ENCODE data around the gene ALKBH1. TPM values are rescaled to one million over a fixed set of nuclear protein-coding genes. Genes with fewer than 3 reads are reported as not detected.
"Not testable (repeated sequence)": the region's sequence is repeated elsewhere in the genome, so short reads cannot be mapped to it uniquely, and the experiment has no call there.

The ALKBH1 gene
- total RNA-seq, 1 donor from 2014 or later: 14.1 TPM

DNA sequence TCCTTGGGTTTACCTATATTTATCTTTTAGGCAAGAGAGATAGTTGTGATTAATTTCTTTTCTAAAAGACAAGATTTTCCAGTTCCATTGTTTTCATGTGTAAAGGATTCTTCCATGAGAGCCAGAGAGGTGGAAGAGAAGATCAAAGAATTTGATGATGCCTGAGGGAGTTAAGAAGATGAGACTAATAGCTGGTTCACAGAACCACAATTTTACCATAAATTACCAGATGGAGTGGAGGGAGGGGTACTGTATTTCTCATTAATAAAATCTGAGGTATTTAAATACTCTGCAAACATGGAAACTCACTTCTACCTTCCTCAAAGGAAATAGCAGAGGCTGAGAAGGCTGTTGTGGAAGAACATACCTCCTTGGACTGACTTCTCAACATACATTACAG is 34.6 kb downstream of the ALKBH1 start:
- H3K4me3 ChIP-seq: no peak overlapping the region
- TF ChIP-seq, protein P1, sequence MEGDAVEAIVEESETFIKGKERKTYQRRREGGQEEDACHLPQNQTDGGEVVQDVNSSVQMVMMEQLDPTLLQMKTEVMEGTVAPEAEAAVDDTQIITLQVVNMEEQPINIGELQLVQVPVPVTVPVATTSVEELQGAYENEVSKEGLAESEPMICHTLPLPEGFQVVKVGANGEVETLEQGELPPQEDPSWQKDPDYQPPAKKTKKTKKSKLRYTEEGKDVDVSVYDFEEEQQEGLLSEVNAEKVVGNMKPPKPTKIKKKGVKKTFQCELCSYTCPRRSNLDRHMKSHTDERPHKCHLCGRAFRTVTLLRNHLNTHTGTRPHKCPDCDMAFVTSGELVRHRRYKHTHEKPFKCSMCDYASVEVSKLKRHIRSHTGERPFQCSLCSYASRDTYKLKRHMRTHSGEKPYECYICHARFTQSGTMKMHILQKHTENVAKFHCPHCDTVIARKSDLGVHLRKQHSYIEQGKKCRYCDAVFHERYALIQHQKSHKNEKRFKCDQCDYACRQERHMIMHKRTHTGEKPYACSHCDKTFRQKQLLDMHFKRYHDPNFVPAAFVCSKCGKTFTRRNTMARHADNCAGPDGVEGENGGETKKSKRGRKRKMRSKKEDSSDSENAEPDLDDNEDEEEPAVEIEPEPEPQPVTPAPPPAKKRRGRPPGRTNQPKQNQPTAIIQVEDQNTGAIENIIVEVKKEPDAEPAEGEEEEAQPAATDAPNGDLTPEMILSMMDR (IDR thresholded peaks at IDR 0.05; ENCODE audit: borderline replicate concordance): no peak
- no peaks in the 10 kb centered on the region for H3K27me3 ChIP-seq (ENCODE audit: low read depth)
- DNase-seq: no peak
- H3K27ac ChIP-seq (replicated peaks): no peak overlapping the region
- peaks cover 57% of the 10 kb centered on the region for H3K36me3 ChIP-seq
- intact Hi-C loops (cut with micrococcal nuclease): no loop called here
- H3K4me1 ChIP-seq: no peaks in the 10 kb centered on the region
- H3K9me3 ChIP-seq (replicated peaks): no peaks in the 10 kb centered on the region

DNA sequence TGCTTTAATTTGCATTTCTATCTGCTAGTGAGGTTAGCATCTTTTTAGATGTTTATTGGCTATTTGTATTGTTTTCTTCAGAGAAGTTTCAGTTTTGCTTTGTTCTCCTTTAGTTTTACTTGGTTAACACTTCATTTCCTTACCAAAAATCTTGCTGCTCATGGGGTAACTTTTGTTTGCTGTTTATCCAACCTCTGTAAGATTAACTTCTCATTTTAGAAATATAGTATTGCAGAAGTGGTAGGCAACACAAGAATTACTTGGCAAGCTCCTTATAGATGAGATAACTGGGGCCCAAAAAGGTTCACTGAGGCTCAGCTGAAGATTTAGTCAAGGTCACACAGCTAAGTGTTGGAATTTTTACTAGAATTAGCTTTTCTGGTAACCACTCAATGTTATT is 40.5 kb downstream of the ALKBH1 start:
- TF ChIP-seq, protein P1 (IDR thresholded peaks at IDR 0.05; ENCODE audit: borderline replicate concordance): no peak
- peaks cover 4% of the 10 kb centered on the region for H3K4me1 ChIP-seq
- H3K4me3 ChIP-seq: no peak overlapping the region
- no peak for DNase-seq
- H3K27ac ChIP-seq (replicated peaks): no peak overlapping the region
- peaks cover 3% of the 10 kb centered on the region for H3K36me3 ChIP-seq
- no peaks in the 10 kb centered on the region for H3K9me3 ChIP-seq (replicated peaks)
- intact Hi-C loops (cut with micrococcal nuclease): no loop called here
- no peaks in the 10 kb centered on the region for H3K27me3 ChIP-seq (ENCODE audit: low read depth)

DNA sequence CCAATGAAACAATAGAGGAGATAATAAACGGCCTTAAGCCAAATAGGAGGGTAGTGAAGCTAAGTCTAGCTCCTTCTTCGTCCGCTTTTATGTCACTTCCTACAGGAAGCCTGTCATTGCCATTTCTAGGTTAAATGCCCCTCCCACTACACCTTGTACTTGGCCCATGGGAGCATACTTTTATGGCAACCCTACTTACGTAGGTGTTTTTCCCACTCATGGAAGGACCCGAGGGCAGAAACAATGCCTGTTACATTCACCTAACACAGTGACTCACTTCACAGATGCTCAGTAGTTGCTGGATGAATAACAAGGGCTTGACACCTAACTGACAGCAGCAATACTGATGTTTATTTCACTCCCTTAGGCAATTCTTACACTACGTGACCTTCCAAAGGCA is 44.5 kb downstream of the ALKBH1 start:
- H3K27ac ChIP-seq (replicated peaks): peak overlapping the region; percentile 61
- TF ChIP-seq, protein P1 (IDR thresholded peaks at IDR 0.05; ENCODE audit: borderline replicate concordance): no peak
- peaks cover 4% of the 10 kb centered on the region for H3K4me1 ChIP-seq
- H3K27me3 ChIP-seq (ENCODE audit: low read depth): peaks cover 6% of the 10 kb centered on the region
- H3K9me3 ChIP-seq (replicated peaks): no peaks in the 10 kb centered on the region
- DNase-seq: no peak
- intact Hi-C loops (cut with micrococcal nuclease): no loop called here
- H3K36me3 ChIP-seq: no peaks in the 10 kb centered on the region
- H3K4me3 ChIP-seq: no peak overlapping the region

DNA sequence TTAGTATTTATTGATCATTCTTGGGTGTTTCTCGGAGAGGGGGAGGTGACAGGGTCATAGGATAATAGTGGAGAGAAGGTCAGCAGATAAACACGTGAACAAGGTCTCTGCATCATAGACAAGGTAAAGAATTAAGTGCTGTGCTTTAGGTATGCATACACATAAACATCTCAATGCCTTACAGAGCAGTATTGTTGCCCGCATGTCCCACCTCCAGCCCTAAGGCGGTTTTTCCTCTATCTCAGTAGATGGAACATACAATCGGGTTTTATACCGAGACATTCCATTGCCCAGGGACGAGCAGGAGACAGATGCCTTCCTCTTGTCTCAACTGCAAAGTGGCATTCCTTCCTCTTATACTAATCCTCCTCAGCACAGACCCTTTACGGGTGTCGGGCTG is 46.3 kb downstream of the ALKBH1 start:
- H3K4me3 ChIP-seq; H3K4me1 ChIP-seq; H3K36me3 ChIP-seq; DNase-seq; H3K27ac ChIP-seq (replicated peaks); H3K27me3 ChIP-seq (ENCODE audit: low read depth); H3K9me3 ChIP-seq (replicated peaks); intact Hi-C loops (cut with micrococcal nuclease): not testable (repeated sequence)

DNA sequence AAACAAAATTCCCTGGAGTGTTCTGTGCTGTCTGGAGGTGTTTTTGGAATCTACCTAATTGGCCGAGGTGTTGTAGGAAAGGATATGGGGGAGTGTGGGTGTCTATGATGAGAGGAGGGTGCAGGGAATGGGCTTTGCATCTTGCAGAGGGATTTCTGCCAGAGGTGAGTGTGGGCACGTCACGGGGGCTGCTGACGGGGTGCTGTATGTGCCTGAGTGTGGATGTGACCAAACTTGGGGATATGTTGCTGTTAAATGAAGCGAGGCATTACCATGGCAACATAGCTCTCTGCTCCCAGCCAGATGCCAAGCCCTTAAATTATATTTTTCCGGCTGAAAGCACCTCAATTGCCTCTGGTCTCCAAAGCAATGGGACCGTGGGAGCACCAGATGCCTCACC is 47.1 kb downstream of the ALKBH1 start:
- Histone ChIP-seq H3K36me3 (no peaks in the 10 kb centered on the region), H3K27ac (replicated peaks) (no peak overlapping the region), H3K9me3 (replicated peaks) (no peaks in the 10 kb centered on the region), H3K4me1 (peaks cover 8% of the 10 kb centered on the region), H3K4me3 (no peak overlapping the region), H3K27me3 (ENCODE audit: low read depth) (peaks cover 6% of the 10 kb centered on the region)
- TF ChIP-seq, protein P1 (IDR thresholded peaks at IDR 0.05; ENCODE audit: borderline replicate concordance): no peak
- no peak for DNase-seq
- intact Hi-C loops (cut with micrococcal nuclease): no loop called here

DNA sequence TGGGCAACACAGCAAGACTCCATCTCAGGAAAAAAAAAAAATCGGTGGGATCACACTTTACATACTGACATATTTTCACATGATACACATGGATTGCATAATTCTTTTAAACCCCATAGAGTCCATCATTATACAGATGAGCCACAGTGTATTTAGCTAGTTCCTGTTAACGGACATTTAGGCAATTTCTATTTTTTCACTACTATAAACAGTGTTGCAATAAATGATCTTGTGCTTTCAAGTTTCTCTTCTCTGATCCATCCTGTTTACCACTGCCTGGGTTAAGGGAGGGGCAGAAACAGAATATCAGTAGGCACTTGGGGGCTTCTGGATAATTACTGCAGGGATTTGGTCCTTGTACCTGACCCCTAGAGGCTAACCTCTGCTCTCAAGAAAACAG is 48.0 kb downstream of the ALKBH1 start:
- TF ChIP-seq, protein P1 (IDR thresholded peaks at IDR 0.05; ENCODE audit: borderline replicate concordance): no peak
- H3K36me3 ChIP-seq: no peaks in the 10 kb centered on the region
- no peak overlapping the region for H3K27ac ChIP-seq (replicated peaks)
- intact Hi-C loops (cut with micrococcal nuclease): no loop called here
- no peak overlapping the region for H3K4me3 ChIP-seq
- no peaks in the 10 kb centered on the region for H3K9me3 ChIP-seq (replicated peaks)
- DNase-seq: no peak
- peaks cover 6% of the 10 kb centered on the region for H3K27me3 ChIP-seq (ENCODE audit: low read depth)
- peaks cover 8% of the 10 kb centered on the region for H3K4me1 ChIP-seq
